HG03439 (cell line): ENCODE measurements around the gene MACF1.

Experiments used
- ATAC-seq: cut with Tn5 transposase; IDR thresholded peaks from one replicate; pipeline ENCODE4 v1.9.1; 2021; ENCODE audit warnings: mild to moderate bottlenecking, moderate library complexity; ENCODE audit not compliant: unreplicated experiment

Gene MACF1

GRCh38 chr1:39213511-39214002 is 9.1 kb downstream of the MACF1 start:
- ATAC-seq: no peak

GRCh38 chr1:39214021-39214713 is 9.7 kb downstream of the MACF1 start:
- ATAC-seq: no peak

- ATAC-seq: no peak
Measured at GRCh38 chr1:39214714-39214997, 10.2 kb downstream of the MACF1 start.

- ATAC-seq: no peak
Measured at GRCh38 chr1:39214998-39215873, 10.7 kb downstream of the MACF1 start.

GRCh38 chr1:39216771-39217170 is 12.3 kb downstream of the MACF1 start:
- no peak for ATAC-seq

- ATAC-seq: no peak
Measured at GRCh38 chr1:39220891-39221870, 16.7 kb downstream of the MACF1 start.

GRCh38 chr1:39224295-39224829 is 19.9 kb downstream of the MACF1 start:
- no peak for ATAC-seq

- ATAC-seq: no peak
Measured at GRCh38 chr1:39226836-39227235, 22.3 kb downstream of the MACF1 start.

- ATAC-seq: no peak
Measured at GRCh38 chr1:39228252-39228651, 23.8 kb downstream of the MACF1 start.

GRCh38 chr1:39229504-39229903 is 25.0 kb downstream of the MACF1 start:
- no peak for ATAC-seq

- ATAC-seq: no peak
Measured at GRCh38 chr1:39230261-39231190, 26.0 kb downstream of the MACF1 start.

GRCh38 chr1:39236971-39237370 is 32.5 kb downstream of the MACF1 start:
- ATAC-seq: no peak

GRCh38 chr1:39238476-39238875 is 34.0 kb downstream of the MACF1 start:
- ATAC-seq: no peak

- no peak for ATAC-seq
Measured at GRCh38 chr1:39239968-39240367, 35.5 kb downstream of the MACF1 start.

- ATAC-seq: no peak
Measured at GRCh38 chr1:39243302-39243701, 38.8 kb downstream of the MACF1 start.

- ATAC-seq: no peak
Measured at GRCh38 chr1:39250460-39251240, 46.2 kb downstream of the MACF1 start.

GRCh38 chr1:39255222-39255621 is 50.7 kb downstream of the MACF1 start:
- ATAC-seq: no peak

GRCh38 chr1:39258146-39258924 is 53.8 kb downstream of the MACF1 start:
- ATAC-seq: no peak
